ENCODE measurements around the gene TAF5L. TPM values are rescaled to one million over a fixed set of nuclear protein-coding genes. Genes with fewer than 3 reads are reported as not detected.

Gene TAF5L
- total and polyA plus RNA-seq, 2 of the 8 experiments (the other 6 are each of a cell fraction or from before 2014, with no cell fraction given) = 17.7 to 23.3 TPM

DNA sequence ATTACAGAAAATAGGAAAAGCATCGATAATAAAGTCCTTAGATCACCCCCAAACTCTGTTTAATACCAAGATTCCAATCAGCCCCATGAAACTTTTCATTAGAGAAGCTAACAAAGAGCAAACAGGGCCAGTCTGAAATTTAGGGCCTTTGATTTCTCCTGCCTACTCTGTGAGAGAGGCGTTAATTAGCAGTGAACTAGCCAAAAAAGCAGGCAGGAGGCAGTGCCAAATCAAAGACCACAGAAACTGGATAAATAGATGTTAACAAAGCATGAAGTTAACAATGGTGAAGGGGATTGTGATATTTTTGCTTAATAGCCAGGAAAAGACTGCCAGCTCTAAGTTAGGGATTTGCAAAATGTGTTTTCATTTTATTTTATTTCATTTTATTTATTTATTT lies 11.2 kb downstream of the TAF5L start:
- WGBS, 2 experiments (ENCODE audit: extremely low coverage in 1 of 2, insufficient coverage in 1 of 2, insufficient read length in 1 of 2, insufficient replicate concordance in 2 of 2, low coverage in 1 of 2, low lambda C conversion rate in 2 of 2, missing lambda C conversion rate in 1 of 2) = 92% methylated on average over 2 of the region's 2 CpGs; no CpG with 5 or more reads in 1 of the 2 experiments
- Histone ChIP-seq H4K5ac (ENCODE audit: insufficient read length, low read depth, low read length) (no peak overlapping the region), H3K23me2 (ENCODE audit: low read depth, low read length) (no peaks in the 10 kb centered on the region), H2BK120ac (replicated peaks; ENCODE audit: low read depth, low read length) (no peak overlapping the region), H3K4me2 (ENCODE audit: insufficient read depth in 1 of 2, low read depth in 2 of 2, low read length in 2 of 2) (no peak overlapping the region), H3K4ac (replicated peaks; ENCODE audit: insufficient read length, low read depth, low read length) (no peak overlapping the region), H3K23ac (ENCODE audit: insufficient read length) (no peak overlapping the region), H2BK15ac (ENCODE audit: low read length) (no peak overlapping the region), H3K27ac (ENCODE audit: low read depth, low read length) (no peak overlapping the region), H3K14ac (ENCODE audit: insufficient read length) (no peak overlapping the region), H3K18ac (ENCODE audit: extremely low read depth, low read length) (no peak overlapping the region), H3K9ac (replicated peaks in 1 of 4; ENCODE audit: extremely low read depth in 1 of 4, low read depth in 3 of 4, low read length in 3 of 4) (no peak overlapping the region), H2AFZ (ENCODE audit: low read length) (no peak overlapping the region), H3K79me2 (ENCODE audit: control insufficient read depth in 1 of 2, insufficient read depth in 2 of 2, low read length in 2 of 2) (peaks cover 4 to 40% of the 10 kb centered on the region in 2 experiments; a peak in 2 of 4 replicates), H3K27me3 (replicated peaks in 1 of 4; ENCODE audit: control insufficient read depth in 3 of 4, extremely low read depth in 1 of 4, insufficient read depth in 3 of 4, low read length in 3 of 4) (peaks cover 0 to 2% (median 0%) of the 10 kb centered on the region in 4 experiments; a peak in 1 of 7 replicates), H3K79me1 (ENCODE audit: low read depth, low read length) (peaks cover 12% of the 10 kb centered on the region), H4K8ac (ENCODE audit: extremely low read depth, insufficient read depth, low read length) (no peak overlapping the region), H2BK12ac (ENCODE audit: low read depth, low read length) (no peak overlapping the region), H2AK5ac (ENCODE audit: low read depth, low read length) (no peak overlapping the region), H3K4me1 (replicated peaks in 1 of 4; ENCODE audit: control insufficient read depth in 3 of 4, insufficient read depth in 4 of 4, low read length in 3 of 4) (peaks cover 0 to 3% (median 0%) of the 10 kb centered on the region in 4 experiments; a peak in 1 of 7 replicates), H3K9me3 (ENCODE audit: insufficient read depth in 2 of 2, low read depth in 1 of 2, low read length in 1 of 2) (no peaks in the 10 kb centered on the region), H3K36me3 (ENCODE audit: control insufficient read depth in 2 of 4, insufficient read depth in 4 of 4, low read length in 3 of 4) (peaks cover 7 to 29% (median 22%) of the 10 kb centered on the region in 4 experiments; a peak in 7 of 8 replicates), H4K20me1 (replicated peaks in 1 of 2; ENCODE audit: control insufficient read depth in 1 of 2, insufficient read depth in 2 of 2, low read length in 2 of 2) (peaks cover 3 to 6% of the 10 kb centered on the region in 2 experiments), H3K4me3 (ENCODE audit: extremely low read depth in 1 of 4, insufficient read depth in 2 of 4, low read depth in 3 of 4, low read length in 4 of 4) (no peak overlapping the region), H2BK20ac (ENCODE audit: low read length) (no peak overlapping the region), H4K91ac (replicated peaks; ENCODE audit: insufficient read length, low read length) (no peak overlapping the region), H2BK5ac (ENCODE audit: low read depth, low read length) (no peak overlapping the region), H3K56ac (replicated peaks; ENCODE audit: insufficient read length, low read depth, low read length) (no peak overlapping the region)
- POLR2A ChIA-PET (ENCODE audit: partially characterized antibody) = no interaction called here
- DNase-seq (ENCODE audit: low read depth in 1 of 2, low spot score in 2 of 2) = no peak
- FAIRE-seq = no peak
- CTCF ChIA-PET (ENCODE audit: partially characterized antibody) = no interaction called here
- TF ChIP-seq ZNF274 (IDR thresholded peaks at IDR 0.05; ENCODE audit: borderline replicate concordance, extremely low read depth, low read length) (no peak), SUZ12 (IDR thresholded peaks at IDR 0.05; ENCODE audit: low read length) (no peak), KDM4A (IDR thresholded peaks at IDR 0.05; ENCODE audit: low read depth, low read length, severe bottlenecking) (no peak), YY1 (IDR thresholded peaks at IDR 0.05; ENCODE audit: low read depth, low read length) (no peak), NRF1 (IDR thresholded peaks at IDR 0.05; ENCODE audit: low read depth, low read length) (no peak), CTBP2 (IDR thresholded peaks at IDR 0.05; ENCODE audit: borderline replicate concordance, insufficient read depth, insufficient read length, low read length) (no peak), BRCA1 (IDR thresholded peaks at IDR 0.05; ENCODE audit: low read depth, low read length) (no peak), KDM1A (IDR thresholded peaks at IDR 0.05; ENCODE audit: borderline replicate concordance, low read length) (no peak), CREB1 (IDR thresholded peaks at IDR 0.05) (no peak), SIRT6 (IDR thresholded peaks at IDR 0.05; ENCODE audit: low read length) (no peak), POLR2A (IDR thresholded peaks at IDR 0.05; ENCODE audit: control extremely low read depth in 1 of 2, low read depth in 2 of 2, low read length in 2 of 2) (no peak)
- TF ChIP-seq, protein P1, sequence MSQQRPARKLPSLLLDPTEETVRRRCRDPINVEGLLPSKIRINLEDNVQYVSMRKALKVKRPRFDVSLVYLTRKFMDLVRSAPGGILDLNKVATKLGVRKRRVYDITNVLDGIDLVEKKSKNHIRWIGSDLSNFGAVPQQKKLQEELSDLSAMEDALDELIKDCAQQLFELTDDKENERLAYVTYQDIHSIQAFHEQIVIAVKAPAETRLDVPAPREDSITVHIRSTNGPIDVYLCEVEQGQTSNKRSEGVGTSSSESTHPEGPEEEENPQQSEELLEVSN (IDR thresholded peaks at IDR 0.05) = no peak
